ENCODE measurements around the gene PNLDC1.
A peak's percentile ranks its signal among the peaks of the same experiment; 100 is the strongest.

The PNLDC1 gene

GRCh38 chr6:159800141-159800865 is at the start of gene PNLDC1:
Gene PNLDC1, plus strand, starts transcription at chr6:159800276. Its CDS starts 32 bp downstream, at chr6:159800308.
- H3K36me3 ChIP-seq, result peaks cover 45 to 54% (median 49%) of the 10 kb centered on the region in 11 experiments
- no peak for TF ChIP-seq Cebpa-rat (IDR thresholded peaks at IDR 0.05)

GRCh38 chr6:159751448-159751847 is 48.6 kb upstream of the PNLDC1 start:
- no peaks in the 10 kb centered on the region for H3K9me3 ChIP-seq (replicated peaks in 1 of 11)
- H4K20me1 ChIP-seq, result peaks cover 36 to 99% (median 70%) of the 10 kb centered on the region in 11 experiments; a peak in 21 of 22 replicates
- no peaks in the 10 kb centered on the region for H3K4me1 ChIP-seq
- H3K27me3 ChIP-seq, result no peaks in the 10 kb centered on the region
- no peak overlapping the region for H3K27ac ChIP-seq
- no peak overlapping the region for H3K9ac ChIP-seq
- no peak overlapping the region for H3K4me3 ChIP-seq
- TF ChIP-seq Cebpa-rat (IDR thresholded peaks at IDR 0.05), result no peak
- H3K4me2 ChIP-seq, result no peak overlapping the region
- H3K36me3 ChIP-seq, result peaks cover 94 to 100% (median 99%) of the 10 kb centered on the region in 11 experiments

More at GRCh38 chr6:159800141-159800865, at the start of gene PNLDC1:
- no peaks in the 10 kb centered on the region for H3K9me3 ChIP-seq (replicated peaks in 1 of 11)
- peaks cover 0 to 19% (median 8%) of the 10 kb centered on the region in 10 experiments; a peak in 15 of 20 replicates for H3K4me1 ChIP-seq
- H3K4me2 ChIP-seq, result no peak within 1 kb of the TSS
- H3K27ac ChIP-seq, result no peak within 1 kb of the TSS
- H3K27me3 ChIP-seq, result no peaks in the 10 kb centered on the region
- no peak within 1 kb of the TSS for H3K4me3 ChIP-seq
- peaks cover 0 to 24% (median 9%) of the 10 kb centered on the region in 11 experiments; a peak in 11 of 22 replicates for H4K20me1 ChIP-seq
- H3K9ac ChIP-seq, result no peak within 1 kb of the TSS

GRCh38 chr6:159753081-159753872 is 46.8 kb upstream of the PNLDC1 start:
- Histone ChIP-seq H3K4me2 (no peak overlapping the region), H3K9ac (no peak overlapping the region), H3K4me3 (no peak overlapping the region), H3K4me1 (peaks cover 0 to under 1% (median 0%) of the 10 kb centered on the region in 10 experiments; a peak in 1 of 20 replicates), H3K27ac (no peak overlapping the region), H4K20me1 (peaks cover 26 to 99% (median 57%) of the 10 kb centered on the region in 11 experiments; a peak in 20 of 22 replicates), H3K36me3 (peaks cover 94 to 100% (median 99%) of the 10 kb centered on the region in 11 experiments), H3K9me3 (replicated peaks in 1 of 11) (no peaks in the 10 kb centered on the region), H3K27me3 (no peaks in the 10 kb centered on the region)
- TF ChIP-seq Cebpa-rat (IDR thresholded peaks at IDR 0.05), result peak in 1 of 11 experiments; percentile 39; a peak in 1 of 22 replicates

DNA sequence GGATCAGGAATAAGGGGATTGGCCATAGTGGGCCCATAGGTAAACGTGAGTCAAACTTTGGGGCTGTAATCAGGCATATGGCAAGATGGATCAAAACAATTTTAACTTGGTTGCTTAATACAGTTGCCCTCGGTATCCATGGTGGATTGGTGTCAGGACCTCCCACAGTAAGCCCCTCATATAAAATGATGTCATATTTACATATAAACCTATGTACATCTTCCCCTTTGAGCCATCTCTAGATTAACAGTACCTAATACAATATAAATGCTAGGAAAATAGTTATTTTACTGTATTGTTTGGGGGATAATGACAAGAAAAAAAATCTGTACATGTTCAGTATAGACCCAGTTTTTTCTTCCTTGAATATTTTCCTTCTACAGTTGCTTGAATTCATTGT is 45.7 kb upstream of the PNLDC1 start:
- Histone ChIP-seq H3K27ac (no peak overlapping the region), H3K27me3 (no peaks in the 10 kb centered on the region), H3K4me3 (no peak overlapping the region), H3K4me1 (peaks cover 0 to 7% (median 0%) of the 10 kb centered on the region in 10 experiments; a peak in 5 of 20 replicates), H4K20me1 (peaks cover 24 to 95% (median 59%) of the 10 kb centered on the region in 11 experiments; a peak in 20 of 22 replicates), H3K4me2 (no peak overlapping the region), H3K9me3 (replicated peaks in 1 of 11) (no peaks in the 10 kb centered on the region), H3K9ac (no peak overlapping the region), H3K36me3 (peaks cover 91 to 96% (median 95%) of the 10 kb centered on the region in 11 experiments)
- TF ChIP-seq Cebpa-rat (IDR thresholded peaks at IDR 0.05), result no peak

DNA sequence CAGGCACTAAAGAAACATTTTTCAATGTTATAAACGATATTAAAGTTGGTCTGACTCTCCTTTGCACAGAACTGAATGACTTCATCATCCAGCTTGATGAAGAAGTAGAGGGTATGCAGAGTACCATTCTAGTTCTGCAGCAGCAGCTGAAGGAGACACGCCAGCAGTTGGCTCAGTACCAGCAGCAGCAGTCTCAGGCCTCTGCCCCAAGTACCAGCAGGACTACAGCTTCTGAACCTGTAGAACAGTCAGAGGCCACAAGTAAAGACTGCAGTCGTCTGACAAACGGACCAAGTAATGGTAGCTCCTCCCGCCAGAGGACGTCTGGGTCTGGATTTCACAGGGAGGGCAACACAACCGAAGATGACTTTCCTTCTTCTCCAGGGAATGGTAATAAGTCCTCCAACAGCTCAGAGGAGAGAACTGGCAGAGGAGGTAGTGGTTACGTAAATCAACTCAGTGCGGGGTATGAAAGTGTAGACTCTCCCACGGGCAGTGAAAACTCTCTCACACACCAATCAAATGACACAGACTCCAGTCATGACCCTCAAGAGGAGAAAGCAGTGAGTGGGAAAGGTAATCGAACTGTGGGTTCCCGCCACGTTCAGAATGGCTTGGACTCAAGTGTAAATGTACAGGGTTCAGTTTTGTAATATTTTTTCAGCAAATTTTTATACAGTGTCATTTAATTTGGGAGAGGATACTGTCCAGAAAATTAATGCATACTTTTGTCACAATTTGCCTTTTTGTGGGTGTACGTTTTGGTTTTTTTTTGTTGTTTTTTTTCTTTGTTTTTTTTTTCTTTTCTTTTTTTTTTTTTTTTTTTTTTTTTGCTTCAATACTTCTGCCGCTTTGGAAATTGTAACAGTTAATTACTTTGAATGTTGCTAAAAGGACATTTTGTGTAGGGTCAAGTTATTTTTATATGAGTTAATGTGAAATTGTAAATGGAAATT is 44.8 kb upstream of the PNLDC1 start:
- H3K9me3 ChIP-seq (replicated peaks in 1 of 11), result no peaks in the 10 kb centered on the region
- no peak overlapping the region for H3K9ac ChIP-seq
- peaks cover 0 to 15% (median 6%) of the 10 kb centered on the region in 10 experiments; a peak in 19 of 20 replicates for H3K4me1 ChIP-seq
- TF ChIP-seq Cebpa-rat (IDR thresholded peaks at IDR 0.05), result no peak
- H3K36me3 ChIP-seq, result peaks cover 84 to 88% (median 87%) of the 10 kb centered on the region in 11 experiments
- no peak overlapping the region for H3K4me3 ChIP-seq
- no peak overlapping the region for H3K4me2 ChIP-seq
- peaks cover 24 to 92% (median 55%) of the 10 kb centered on the region in 11 experiments; a peak in 20 of 22 replicates for H4K20me1 ChIP-seq
- no peak overlapping the region for H3K27ac ChIP-seq
- H3K27me3 ChIP-seq, result no peaks in the 10 kb centered on the region

DNA sequence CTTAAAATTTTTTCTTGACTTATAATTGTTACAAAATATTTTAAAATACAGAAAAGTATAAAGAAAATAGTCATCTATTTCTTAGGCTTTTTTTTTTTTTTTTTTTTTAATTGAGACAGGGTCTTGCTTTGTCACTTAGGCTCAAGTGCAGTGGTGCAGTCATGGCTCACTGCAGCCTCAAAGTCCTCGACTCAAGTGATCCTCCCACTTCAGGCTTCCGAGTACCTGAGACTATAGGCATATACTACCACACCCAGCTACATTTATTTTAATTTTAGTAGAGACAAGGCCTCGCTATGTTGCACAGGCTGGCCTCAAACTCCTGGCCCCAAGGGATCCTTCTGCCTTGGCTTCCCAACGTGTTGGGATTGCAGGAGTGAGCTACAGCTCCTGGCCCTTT is 43.6 kb upstream of the PNLDC1 start:
- Histone ChIP-seq H3K4me2 (no peak overlapping the region), H3K27ac (no peak overlapping the region), H3K27me3 (no peaks in the 10 kb centered on the region), H3K9ac (no peak overlapping the region), H3K36me3 (peaks cover 73 to 76% (median 75%) of the 10 kb centered on the region in 11 experiments), H4K20me1 (peaks cover 22 to 80% (median 47%) of the 10 kb centered on the region in 11 experiments; a peak in 20 of 22 replicates), H3K4me3 (no peak overlapping the region), H3K4me1 (peaks cover 12 to 28% (median 19%) of the 10 kb centered on the region in 10 experiments), H3K9me3 (replicated peaks in 1 of 11) (no peaks in the 10 kb centered on the region)
- TF ChIP-seq Cebpa-rat (IDR thresholded peaks at IDR 0.05), result no peak

DNA sequence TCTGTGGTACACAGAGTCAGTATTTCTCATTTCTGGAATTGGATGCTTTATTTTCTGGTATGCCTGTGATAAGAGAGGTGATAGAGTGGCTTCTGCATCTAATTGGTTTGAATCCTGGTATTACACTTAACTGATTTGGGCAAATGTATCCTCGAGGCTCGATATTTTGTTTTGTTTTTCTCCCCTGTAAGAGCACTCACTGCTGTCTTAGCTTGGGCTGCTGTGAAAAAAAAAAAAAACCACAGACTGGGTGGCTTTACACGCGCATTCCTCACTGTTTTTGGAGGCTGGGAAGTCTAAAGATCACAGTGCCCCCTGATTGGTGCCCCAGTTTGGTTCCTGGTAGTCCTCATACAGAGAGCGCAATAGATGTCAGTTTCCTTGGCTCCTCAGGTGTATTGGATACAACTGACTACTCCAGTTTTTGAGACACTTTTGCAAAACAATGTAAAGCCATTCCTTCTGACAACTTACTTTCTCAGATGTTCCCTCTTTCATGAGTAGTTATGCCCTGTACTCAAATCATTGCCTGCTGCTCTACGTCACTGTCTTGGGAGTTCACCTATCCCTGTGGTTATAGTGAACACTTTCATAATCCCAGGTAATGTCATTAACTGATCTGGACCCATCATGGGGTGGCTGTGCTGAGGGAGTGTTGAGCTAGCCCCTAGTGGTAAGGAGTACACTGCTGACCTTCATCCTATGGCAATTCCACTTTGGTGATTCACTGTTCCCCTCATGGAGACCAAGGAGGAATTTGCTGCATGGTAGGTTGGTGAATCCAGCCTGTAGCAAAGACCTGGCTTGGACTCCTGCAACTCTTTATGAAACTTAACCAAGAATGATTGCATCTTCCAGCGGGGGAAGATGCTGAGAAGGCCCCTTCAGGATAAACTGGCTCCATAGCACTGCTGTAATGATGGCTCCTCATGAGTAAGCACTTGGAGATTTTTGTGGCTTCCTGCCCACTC is 41.8 kb upstream of the PNLDC1 start:
- TF ChIP-seq Cebpa-rat (IDR thresholded peaks at IDR 0.05), result no peak
- Histone ChIP-seq H3K36me3 (peaks cover 55 to 62% (median 60%) of the 10 kb centered on the region in 11 experiments), H3K27ac (no peak overlapping the region)

More for the DNA sequence above, 41.8 kb upstream of the PNLDC1 start:
- Histone ChIP-seq H4K20me1 (peaks cover 11 to 62% (median 29%) of the 10 kb centered on the region in 11 experiments; a peak in 18 of 22 replicates), H3K4me1 (peaks cover 19 to 38% (median 28%) of the 10 kb centered on the region in 10 experiments), H3K9me3 (replicated peaks in 1 of 11) (no peaks in the 10 kb centered on the region), H3K9ac (no peak overlapping the region), H3K4me3 (no peak overlapping the region), H3K27me3 (no peaks in the 10 kb centered on the region), H3K4me2 (no peak overlapping the region)

Measured in BLaER1 treated with 17β-estradiol and CSF1 and Interleukin-3, amounts not matched to agents 10 nM and 100 nM (cell line).